Activated naive CD4-positive, alpha-beta T cell treated with anti-CD3 and anti-CD28 coated beads, Interleukin-2, amount 50 U/mL, for 24 hours (primary cell): ENCODE data around the gene TGFBR3.

Experiments
- H3K27ac Mint-ChIP-seq: one replicate; pipeline ENCODE4 v1.8.0; 2021; ENCODE audit warnings: mild to moderate bottlenecking, mixed read lengths
- H3K27me3 Mint-ChIP-seq: one replicate; pipeline ENCODE4 v1.8.0; 2021; ENCODE audit warnings: mixed read lengths
- H3K36me3 Mint-ChIP-seq: one replicate; pipeline ENCODE4 v1.8.0; 2021; ENCODE audit warnings: mixed read lengths
- H3K4me1 Mint-ChIP-seq: one replicate; pipeline ENCODE4 v1.8.0; 2021; ENCODE audit warnings: mixed read lengths
- H3K4me3 Mint-ChIP-seq: one replicate; pipeline ENCODE4 v1.8.0; 2021; ENCODE audit warnings: mild to moderate bottlenecking, mixed read lengths
- H3K9me3 Mint-ChIP-seq: one replicate; pipeline ENCODE4 v1.8.0; 2021; ENCODE audit warnings: mixed read lengths

The TGFBR3 gene

DNA sequence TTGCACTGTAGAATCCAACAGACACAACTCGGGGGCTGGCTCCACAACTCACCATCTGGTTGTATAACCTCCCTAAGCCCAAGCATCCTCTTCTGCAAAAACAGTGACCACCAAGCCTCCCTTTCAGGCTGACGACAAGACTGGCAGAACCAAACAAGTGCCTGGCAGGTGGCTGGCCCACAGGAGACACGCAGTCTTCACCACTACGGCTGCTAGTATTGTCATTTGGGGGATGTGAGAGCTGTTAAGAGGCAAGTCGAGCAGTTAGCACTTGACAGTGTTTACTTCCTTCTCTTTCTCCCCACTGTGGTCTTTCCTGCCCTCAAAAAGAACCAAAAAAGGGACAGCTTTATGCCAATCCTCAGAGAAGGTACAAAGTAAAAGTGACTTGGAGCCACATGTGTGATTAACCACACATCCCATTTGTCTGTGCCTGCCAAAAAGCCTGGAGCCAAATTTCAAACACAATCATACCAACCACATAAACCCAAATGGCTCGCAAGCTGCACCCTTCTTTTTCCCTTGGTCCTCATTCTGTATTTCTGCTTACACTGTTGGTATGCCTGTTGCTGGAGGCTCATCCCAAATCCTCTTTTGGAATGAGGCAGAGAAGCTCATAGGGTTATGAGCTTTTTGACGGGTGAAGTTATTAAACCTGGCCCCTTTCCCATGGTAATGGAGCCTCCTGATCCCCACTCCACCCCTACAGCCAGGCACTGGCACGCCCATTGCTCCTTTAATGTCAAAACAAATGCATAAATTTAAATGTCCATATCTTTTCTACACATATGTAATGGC lies 94.1 kb downstream of the TGFBR3 start:
- peaks cover 44% of the 10 kb centered on the region for H3K4me1 Mint-ChIP-seq
- no peaks in the 10 kb centered on the region for H3K9me3 Mint-ChIP-seq
- peaks cover 14% of the 10 kb centered on the region for H3K36me3 Mint-ChIP-seq
- H3K4me3 Mint-ChIP-seq = no peak overlapping the region
- H3K27ac Mint-ChIP-seq = no peak overlapping the region
- no peaks in the 10 kb centered on the region for H3K27me3 Mint-ChIP-seq

DNA sequence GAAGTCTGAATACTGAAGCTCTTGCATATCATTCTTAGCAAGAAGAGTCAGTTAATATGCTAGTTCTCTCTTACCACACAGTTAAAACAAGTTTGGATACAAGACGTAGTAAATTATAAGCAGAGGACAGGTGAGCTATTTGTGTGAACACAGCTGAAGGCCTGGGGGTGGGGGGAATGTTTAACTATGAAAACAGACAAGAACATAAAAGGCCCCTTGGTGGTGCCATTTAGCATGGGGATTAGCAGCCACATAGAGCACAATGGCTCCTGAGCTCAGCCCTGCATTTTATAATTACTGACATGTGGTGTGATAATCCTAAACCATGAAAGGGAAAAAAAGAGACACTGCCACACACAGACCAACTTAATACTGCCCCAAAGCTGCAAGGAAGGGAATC lies 94.8 kb downstream of the TGFBR3 start:
- H3K9me3 Mint-ChIP-seq = no peaks in the 10 kb centered on the region

DNA sequence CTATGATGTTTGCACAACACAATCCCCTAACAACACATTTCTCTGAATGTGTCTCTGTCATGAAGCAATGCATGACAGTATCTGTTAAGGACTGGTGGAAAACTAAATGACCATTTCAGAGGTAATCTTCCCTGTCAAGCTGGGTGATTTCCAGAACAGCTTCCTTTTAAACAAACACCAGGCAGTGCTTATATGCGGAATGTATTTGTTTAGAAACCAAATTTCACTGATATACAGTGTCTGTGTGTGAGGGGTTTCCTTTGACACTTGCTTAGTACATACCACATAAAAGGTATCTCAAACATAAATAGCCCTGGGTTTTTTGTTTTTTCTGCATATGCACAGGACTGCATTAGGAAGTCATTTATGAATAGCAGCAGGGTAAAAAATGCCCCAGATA lies 95.6 kb downstream of the TGFBR3 start:
- Mint-ChIP-seq H3K4me3 (no peak overlapping the region), H3K27ac (no peak overlapping the region), H3K27me3 (no peaks in the 10 kb centered on the region), H3K36me3 (peaks cover 11% of the 10 kb centered on the region), H3K9me3 (no peaks in the 10 kb centered on the region), H3K4me1 (peaks cover 44% of the 10 kb centered on the region)

More for the DNA sequence above, 94.8 kb downstream of the TGFBR3 start:
- Mint-ChIP-seq H3K4me1 (peaks cover 44% of the 10 kb centered on the region), H3K27me3 (no peaks in the 10 kb centered on the region), H3K27ac (no peak overlapping the region), H3K36me3 (peaks cover 12% of the 10 kb centered on the region), H3K4me3 (no peak overlapping the region)

DNA sequence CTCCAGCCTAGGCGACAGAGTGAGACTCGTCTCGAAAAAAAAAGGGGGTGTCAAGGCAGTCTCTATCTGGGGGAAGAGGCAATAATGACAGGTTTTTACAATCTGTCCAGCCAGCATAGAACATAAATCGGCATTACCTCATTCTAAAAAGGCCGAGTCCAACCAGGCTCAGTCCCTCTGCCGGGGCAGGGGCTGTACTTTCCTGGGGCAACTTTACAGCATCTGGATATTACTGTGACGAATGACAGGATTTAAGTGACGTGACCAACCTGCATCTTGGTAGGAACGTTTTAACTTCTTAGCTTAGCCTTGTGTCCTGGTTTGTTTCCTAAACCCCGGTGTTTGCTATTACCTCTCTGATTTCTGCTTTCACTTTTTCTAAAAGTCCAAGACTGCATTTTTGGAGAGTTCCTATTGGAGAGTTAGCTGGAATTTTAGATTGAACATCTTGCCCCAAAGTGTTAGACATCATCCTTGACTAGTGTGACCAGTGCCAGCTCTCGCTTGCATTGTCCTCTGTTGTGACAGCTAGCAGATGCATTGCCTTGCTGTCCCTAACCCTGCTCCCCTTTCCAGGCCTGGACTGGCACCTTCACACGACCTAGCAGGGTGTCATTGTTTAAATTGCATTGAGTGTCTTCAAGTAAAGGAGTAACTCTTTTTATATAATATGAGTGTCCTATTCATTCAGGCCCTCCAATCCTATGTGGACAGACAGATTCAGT lies 96.5 kb downstream of the TGFBR3 start:
- Mint-ChIP-seq H3K36me3 (peaks cover 8% of the 10 kb centered on the region), H3K4me1 (peaks cover 44% of the 10 kb centered on the region), H3K27ac (no peak overlapping the region), H3K4me3 (no peak overlapping the region), H3K9me3 (no peaks in the 10 kb centered on the region), H3K27me3 (no peaks in the 10 kb centered on the region)

DNA sequence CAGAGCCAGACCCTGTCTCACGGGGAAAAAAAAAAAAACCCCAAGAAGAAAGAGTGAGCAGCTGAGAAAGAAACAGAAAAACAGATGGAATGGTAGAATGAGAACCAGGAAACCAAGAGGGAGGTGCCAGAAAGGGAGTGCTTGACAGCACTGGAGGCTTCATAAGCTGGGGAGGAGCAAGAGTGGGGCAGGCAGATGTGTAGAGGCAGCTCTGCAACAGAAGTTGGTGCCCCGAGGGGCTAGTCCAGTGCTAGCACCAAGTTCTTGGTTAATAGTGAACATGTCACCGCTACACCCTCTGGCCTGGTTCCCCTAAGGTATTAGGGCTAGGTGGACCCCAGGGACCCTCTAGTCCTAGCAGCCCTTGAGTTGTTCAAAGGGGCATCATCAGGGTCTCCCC lies 98.0 kb downstream of the TGFBR3 start:
- Mint-ChIP-seq H3K4me3 (no peak overlapping the region), H3K4me1 (peaks cover 42% of the 10 kb centered on the region), H3K27me3 (no peaks in the 10 kb centered on the region), H3K36me3 (peaks cover 7% of the 10 kb centered on the region), H3K27ac (peak overlapping the region; percentile 81), H3K9me3 (no peaks in the 10 kb centered on the region)

DNA sequence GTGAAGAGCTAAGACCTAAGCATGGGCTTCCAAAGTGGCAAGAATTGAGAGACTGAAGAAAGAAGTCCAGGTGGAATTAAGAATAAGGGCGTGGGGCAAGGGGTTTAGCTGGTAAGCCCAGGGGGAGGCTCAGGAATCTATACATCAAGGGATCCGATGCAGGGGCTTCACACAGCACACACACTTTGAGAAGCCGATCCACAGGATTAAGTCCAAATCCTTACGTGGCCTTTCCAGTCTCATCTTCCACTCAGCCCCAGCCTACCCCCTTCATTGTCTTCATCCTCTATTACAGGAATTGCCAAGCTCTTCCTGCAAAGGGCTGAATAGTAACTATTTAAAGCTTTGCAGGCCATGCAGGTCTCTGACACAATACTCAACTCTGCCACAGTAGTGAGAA lies 101.3 kb downstream of the TGFBR3 start:
- H3K27me3 Mint-ChIP-seq = no peaks in the 10 kb centered on the region
- no peak overlapping the region for H3K4me3 Mint-ChIP-seq
- H3K4me1 Mint-ChIP-seq = peaks cover 24% of the 10 kb centered on the region
- H3K36me3 Mint-ChIP-seq = peaks cover 14% of the 10 kb centered on the region
- H3K27ac Mint-ChIP-seq = no peak overlapping the region
- H3K9me3 Mint-ChIP-seq = no peaks in the 10 kb centered on the region

DNA sequence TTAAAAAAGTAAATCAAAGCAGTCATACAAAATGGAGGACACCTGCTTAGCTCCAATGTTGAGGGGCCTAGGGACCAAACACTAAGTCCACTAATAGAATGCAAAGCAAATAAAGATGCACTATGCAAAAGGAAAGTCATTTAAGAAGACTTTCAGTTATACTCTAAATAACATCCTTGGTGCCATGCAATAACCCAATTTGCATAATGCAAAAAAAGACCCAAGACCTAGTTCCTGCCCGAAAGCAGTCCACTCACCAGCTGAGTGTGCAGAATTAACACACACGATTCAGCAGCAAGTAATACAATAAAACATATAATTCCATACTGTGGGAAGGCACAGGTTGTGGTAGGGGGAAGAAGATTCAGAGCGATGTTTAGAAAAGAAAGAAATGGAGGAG lies 101.8 kb downstream of the TGFBR3 start:
- Mint-ChIP-seq H3K9me3 (no peaks in the 10 kb centered on the region), H3K4me3 (no peak overlapping the region)

DNA sequence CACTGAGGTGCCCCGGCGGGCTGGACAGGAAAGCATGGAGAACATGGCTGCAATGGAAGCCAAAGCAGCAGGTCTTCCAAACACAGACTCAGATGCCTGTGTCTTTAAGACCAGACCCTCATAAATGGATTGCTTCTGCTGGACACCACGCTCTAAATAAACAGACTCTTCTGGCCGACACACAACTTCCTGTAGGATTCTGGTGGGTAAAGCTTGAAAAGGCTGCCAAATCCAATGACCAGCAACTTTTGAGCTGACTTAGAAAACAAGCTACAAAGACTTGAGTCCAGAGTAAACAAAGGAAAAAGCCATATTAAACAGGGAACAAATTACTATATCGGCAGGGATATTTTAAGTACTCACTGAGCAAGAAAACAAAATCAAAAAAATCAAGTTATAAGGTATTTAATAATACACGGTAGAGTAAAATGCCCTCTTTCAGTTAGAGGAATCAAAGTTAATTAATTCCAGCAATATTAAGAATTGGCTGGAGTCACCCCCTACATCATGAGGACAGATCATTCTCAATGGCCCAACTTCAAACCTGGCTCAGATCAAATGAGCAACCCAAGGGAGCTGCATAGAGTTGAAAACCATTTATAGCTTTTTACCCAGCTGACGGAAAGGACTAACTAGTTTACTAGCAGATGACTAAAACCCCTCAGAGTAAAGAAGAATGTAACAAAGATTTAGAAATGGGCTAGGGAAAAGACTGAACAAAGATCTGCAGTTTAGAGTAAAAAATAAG lies 102.4 kb downstream of the TGFBR3 start:
- Mint-ChIP-seq H3K9me3 (no peaks in the 10 kb centered on the region), H3K27ac (no peak overlapping the region), H3K36me3 (peaks cover 14% of the 10 kb centered on the region), H3K27me3 (no peaks in the 10 kb centered on the region), H3K4me3 (no peak overlapping the region), H3K4me1 (peaks cover 23% of the 10 kb centered on the region)

More for the DNA sequence above, 101.8 kb downstream of the TGFBR3 start:
- Mint-ChIP-seq H3K27ac (no peak overlapping the region), H3K27me3 (no peaks in the 10 kb centered on the region), H3K36me3 (peaks cover 14% of the 10 kb centered on the region), H3K4me1 (peaks cover 23% of the 10 kb centered on the region)

DNA sequence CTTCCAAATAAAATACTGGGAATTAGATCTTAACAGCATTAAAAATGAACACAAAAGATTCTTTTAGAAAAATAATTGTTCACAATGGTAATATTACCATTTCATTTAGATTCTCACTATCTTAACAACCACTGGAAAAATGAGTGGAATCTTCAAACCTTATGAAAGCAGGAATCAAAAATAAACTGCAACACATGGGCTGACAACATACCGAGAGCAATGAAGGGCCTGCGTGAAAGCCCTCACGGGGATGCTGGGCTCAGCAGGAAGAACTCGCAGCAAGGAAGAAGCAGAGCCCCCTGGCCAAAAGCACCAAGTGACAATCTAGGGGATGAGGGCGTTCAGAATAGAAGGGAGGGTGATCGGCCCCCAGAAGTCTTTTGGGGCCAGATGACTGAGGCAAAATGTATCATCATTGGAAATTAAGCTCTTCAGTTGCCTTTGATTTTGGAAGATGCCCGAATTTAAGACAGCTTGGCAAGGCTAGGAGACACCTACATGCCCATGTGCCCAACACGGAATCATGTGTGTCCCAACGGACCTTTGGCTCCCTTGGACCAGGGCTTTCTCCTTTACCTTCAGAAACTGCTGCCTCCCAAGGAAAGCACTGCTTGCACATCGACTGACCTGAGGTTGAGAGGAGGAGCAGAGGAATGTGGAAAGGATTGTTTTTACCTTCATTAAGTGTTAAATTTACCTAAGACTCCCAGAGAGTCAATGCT lies 103.9 kb downstream of the TGFBR3 start:
- no peaks in the 10 kb centered on the region for H3K9me3 Mint-ChIP-seq
- H3K4me3 Mint-ChIP-seq = no peak overlapping the region
- H3K4me1 Mint-ChIP-seq = peaks cover 14% of the 10 kb centered on the region
- H3K36me3 Mint-ChIP-seq = peaks cover 9% of the 10 kb centered on the region
- H3K27me3 Mint-ChIP-seq = no peaks in the 10 kb centered on the region
- no peak overlapping the region for H3K27ac Mint-ChIP-seq

DNA sequence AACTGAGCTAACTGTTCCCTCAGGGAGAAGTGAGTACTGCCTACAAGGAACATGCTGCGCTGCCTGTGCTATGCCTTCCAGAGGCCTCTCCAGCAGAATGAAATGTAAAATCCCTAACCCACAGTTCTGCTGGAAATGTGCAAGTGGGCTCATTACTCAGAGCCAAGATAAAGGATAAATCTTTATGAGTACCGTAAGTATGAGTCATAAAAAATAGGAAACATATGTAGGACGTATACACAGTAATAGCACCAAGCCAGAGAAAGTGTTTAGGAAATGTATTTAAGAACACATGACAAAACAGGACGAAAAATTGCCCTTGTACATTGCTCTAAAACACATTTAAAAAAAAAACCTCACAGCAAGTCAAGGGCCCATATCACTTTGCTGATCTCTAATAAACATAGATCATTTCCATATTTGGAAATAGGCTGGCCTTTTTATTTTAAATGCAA lies 104.6 kb downstream of the TGFBR3 start:
- Mint-ChIP-seq H3K4me1 (peaks cover 14% of the 10 kb centered on the region), H3K27me3 (no peaks in the 10 kb centered on the region), H3K36me3 (peaks cover 9% of the 10 kb centered on the region), H3K27ac (no peak overlapping the region), H3K9me3 (no peaks in the 10 kb centered on the region), H3K4me3 (no peak overlapping the region)

DNA sequence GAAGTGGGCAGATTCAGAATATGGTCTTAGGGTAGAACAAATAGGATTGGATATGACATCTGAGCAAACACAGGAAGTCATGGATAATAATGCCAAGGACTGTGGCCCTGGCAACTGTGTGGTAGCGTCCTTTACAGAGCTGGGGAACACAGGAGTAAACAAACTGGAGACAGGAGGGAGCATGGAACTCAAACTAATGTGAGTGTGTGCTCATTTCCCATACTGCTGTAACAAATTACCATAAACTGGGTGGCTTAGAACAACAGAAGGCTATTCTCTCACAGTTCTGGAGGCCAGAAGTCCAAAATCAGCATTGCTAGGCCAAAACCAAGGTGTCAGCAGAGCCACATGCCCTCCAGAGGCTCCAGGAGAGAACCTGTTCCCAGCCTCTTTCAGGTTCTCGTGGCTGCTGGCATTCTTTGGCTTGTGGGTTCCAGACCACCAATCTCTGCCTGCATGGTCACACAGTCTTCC lies 106.4 kb downstream of the TGFBR3 start:
- no peak overlapping the region for H3K4me3 Mint-ChIP-seq
- peaks cover 7% of the 10 kb centered on the region for H3K36me3 Mint-ChIP-seq
- H3K9me3 Mint-ChIP-seq = no peaks in the 10 kb centered on the region
- peaks cover 18% of the 10 kb centered on the region for H3K4me1 Mint-ChIP-seq
- no peaks in the 10 kb centered on the region for H3K27me3 Mint-ChIP-seq
- H3K27ac Mint-ChIP-seq = no peak overlapping the region

DNA sequence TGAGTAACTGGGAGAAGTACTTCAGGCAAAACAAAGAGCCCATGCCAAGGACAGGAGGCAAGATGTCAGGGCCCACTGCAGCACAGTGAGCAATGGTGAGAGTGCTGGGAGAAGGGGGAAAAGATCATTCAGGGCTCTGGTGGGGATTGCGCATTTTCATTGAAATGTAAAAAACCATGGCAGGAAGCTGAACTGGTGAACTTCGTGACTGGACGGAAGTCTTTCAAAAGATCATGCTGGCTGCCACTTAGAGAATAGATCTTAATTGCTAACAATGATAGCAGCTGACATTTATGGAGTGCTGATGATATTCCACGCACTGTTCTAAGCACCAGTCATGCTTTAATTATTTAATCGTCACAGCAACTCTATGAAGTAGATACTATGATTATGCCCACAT lies 107.0 kb downstream of the TGFBR3 start:
- Mint-ChIP-seq H3K27ac (no peak overlapping the region), H3K4me1 (peaks cover 15% of the 10 kb centered on the region), H3K9me3 (no peaks in the 10 kb centered on the region), H3K36me3 (peaks cover 7% of the 10 kb centered on the region), H3K4me3 (no peak overlapping the region), H3K27me3 (no peaks in the 10 kb centered on the region)

DNA sequence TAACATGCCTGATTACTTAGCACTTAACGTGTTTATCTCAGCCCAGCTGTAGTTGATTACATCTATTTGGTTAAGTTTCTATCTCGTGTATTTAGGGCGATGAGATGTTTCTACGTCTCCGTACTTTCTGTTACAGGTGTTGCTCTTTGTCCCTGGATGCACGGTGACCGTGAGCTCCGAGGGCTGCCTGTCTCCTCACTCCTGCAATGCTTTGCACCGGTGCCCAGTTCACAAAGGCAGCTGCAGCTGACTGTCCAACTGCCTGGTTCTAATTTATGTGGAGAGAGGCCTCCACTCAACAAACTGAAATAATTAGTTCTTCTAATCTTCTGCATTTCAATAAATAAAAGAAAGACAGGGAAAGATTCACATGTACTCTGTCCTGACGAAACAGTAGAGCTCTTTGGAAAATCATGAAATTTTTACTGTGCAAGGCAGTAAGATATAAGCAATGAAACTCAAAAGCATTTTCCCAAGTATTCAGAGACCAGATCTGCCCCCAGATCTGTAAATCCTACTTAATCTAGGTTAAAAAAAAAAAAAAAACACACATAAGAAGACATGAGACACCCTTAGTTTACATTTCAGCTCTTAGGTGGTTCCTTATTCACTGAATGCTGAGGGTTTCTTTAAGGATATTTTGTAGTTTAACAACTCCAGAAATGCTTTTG lies 108.2 kb downstream of the TGFBR3 start:
- peaks cover 7% of the 10 kb centered on the region for H3K36me3 Mint-ChIP-seq
- H3K27me3 Mint-ChIP-seq = no peaks in the 10 kb centered on the region
- H3K27ac Mint-ChIP-seq = no peak overlapping the region
- H3K9me3 Mint-ChIP-seq = no peaks in the 10 kb centered on the region
- peaks cover 15% of the 10 kb centered on the region for H3K4me1 Mint-ChIP-seq
- H3K4me3 Mint-ChIP-seq = no peak overlapping the region

DNA sequence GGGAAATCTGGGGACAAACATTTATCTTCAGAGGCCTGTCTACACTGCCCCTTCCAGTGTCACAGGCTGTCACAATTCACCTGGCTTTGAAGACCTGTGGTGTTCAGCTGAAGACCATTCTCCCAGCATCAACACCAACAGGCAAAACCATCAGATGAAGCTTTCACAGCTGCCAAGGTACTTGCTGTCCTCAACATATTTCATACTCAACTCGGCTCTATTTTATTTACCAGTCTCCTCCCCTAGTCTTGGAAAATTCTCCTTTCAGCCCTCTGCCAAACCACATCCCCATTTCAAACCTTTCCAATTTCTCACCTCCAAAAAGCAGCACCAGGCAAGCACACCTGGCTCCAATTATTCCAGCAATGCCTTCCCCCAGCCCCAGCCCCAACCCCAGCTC lies 108.8 kb downstream of the TGFBR3 start:
- no peak overlapping the region for H3K4me3 Mint-ChIP-seq
- H3K4me1 Mint-ChIP-seq = peaks cover 15% of the 10 kb centered on the region
- H3K9me3 Mint-ChIP-seq = no peaks in the 10 kb centered on the region
- H3K27me3 Mint-ChIP-seq = no peaks in the 10 kb centered on the region
- no peak overlapping the region for H3K27ac Mint-ChIP-seq
- peaks cover 7% of the 10 kb centered on the region for H3K36me3 Mint-ChIP-seq
